HEK293 (cell line): ENCODE data around the gene ANP32A.

Source experiments
- CTCF ChIP-seq: fragments of 450-650 bp; formaldehyde crosslinking; IDR thresholded peaks from 2 replicates; pipeline ENCODE4 v1.5.1; 2016; ENCODE audit warnings: missing biosample characterization, missing genetic modification characterization
- HOXA7 ChIP-seq: sonication (generic); formaldehyde crosslinking; IDR thresholded peaks from 2 replicates; pipeline ENCODE4 v1.8.1; 2022; ENCODE audit warnings: missing genetic modification reagents, borderline replicate concordance
- REST ChIP-seq: fragments of 450-650 bp; formaldehyde crosslinking; IDR thresholded peaks from 2 replicates; pipeline ENCODE4 v1.5.1; 2016; ENCODE audit warnings: missing biosample characterization, missing genetic modification characterization
- SALL2 ChIP-seq: fragments of 450-650 bp; formaldehyde crosslinking; IDR thresholded peaks from 2 replicates; pipeline ENCODE4 v1.5.0; 2017; ENCODE audit warnings: missing biosample characterization, mild to moderate bottlenecking, missing genetic modification characterization, borderline replicate concordance
- ZNF10 ChIP-seq: fragments of 450-650 bp; formaldehyde crosslinking; IDR thresholded peaks from 2 replicates; pipeline ENCODE4 v1.5.1; 2017; ENCODE audit warnings: missing biosample characterization, missing genetic modification characterization
- ZNF121 ChIP-seq: fragments of 450-650 bp; formaldehyde crosslinking; IDR thresholded peaks from 2 replicates; pipeline ENCODE4 v1.5.1; 2016; ENCODE audit warnings: missing biosample characterization, missing genetic modification characterization
- ZNF133 ChIP-seq: fragments of 450-650 bp; formaldehyde crosslinking; IDR thresholded peaks from 2 replicates; pipeline ENCODE4 v1.5.1; 2016; ENCODE audit warnings: missing biosample characterization, missing genetic modification characterization
- ZNF404 ChIP-seq: fragments of 450-650 bp; formaldehyde crosslinking; IDR thresholded peaks from 2 replicates; pipeline ENCODE4 v1.5.1; 2017; ENCODE audit warnings: missing biosample characterization, missing genetic modification characterization
- ZNF626 ChIP-seq: fragments of 450-650 bp; sonication (Bioruptor Pico); formaldehyde crosslinking; IDR thresholded peaks from 2 replicates; pipeline ENCODE4 v1.5.1; 2018; ENCODE audit warnings: missing biosample characterization, missing genetic modification characterization, inconsistent platforms
- ZNF707 ChIP-seq: fragments of 450-650 bp; formaldehyde crosslinking; IDR thresholded peaks from 2 replicates; pipeline ENCODE4 v1.5.1; 2016; ENCODE audit warnings: missing biosample characterization, missing genetic modification characterization

DNA sequence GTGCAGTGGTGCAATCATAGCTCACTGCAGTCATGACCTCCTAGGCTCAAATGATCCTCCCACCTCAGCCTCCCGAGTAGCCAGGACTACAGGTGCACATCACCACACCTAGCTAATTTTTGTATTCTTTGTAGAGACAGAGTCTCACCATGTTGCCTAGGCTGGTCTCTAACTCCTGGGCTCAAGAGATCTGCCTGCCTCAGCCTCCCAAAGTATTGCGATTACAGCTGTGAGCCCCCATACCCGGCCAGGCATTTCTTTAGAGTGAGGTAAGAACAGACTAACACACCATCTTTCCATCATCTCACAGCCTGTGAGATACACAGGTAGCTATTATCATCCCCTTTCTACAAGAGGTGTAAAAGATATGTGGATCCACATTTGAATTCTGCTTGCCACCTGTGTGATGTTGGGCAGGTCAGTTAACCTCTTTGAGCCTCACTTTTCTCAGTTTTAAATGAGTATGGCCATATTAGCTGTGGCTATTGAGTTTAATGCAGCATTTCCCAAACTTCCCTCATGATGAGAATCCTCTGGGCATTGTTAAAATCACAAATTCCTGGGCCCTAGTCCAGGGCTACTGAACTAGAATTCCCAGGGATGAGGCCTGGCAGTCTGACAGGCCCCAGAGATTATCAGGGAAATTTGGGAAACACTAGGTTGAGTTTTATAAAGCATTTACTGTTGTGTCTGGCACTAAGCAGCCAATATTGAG, 46.0 kb downstream of the ANP32A start:
- TF ChIP-seq CTCF (tag by site-specific recombination) = no peak
- no peak for TF ChIP-seq ZNF10
- no peak for TF ChIP-seq ZNF121 (tag by site-specific recombination)
- no peak for TF ChIP-seq ZNF626 (tag by site-specific recombination)
- no peak for TF ChIP-seq ZNF707 (tag by site-specific recombination)
- no peak for TF ChIP-seq REST (tag by site-specific recombination)
- TF ChIP-seq ZNF404 (tag by site-specific recombination) = no peak
- TF ChIP-seq ZNF133 (tag by site-specific recombination) = no peak
- no peak for TF ChIP-seq HOXA7 (CRISPR knock-in tag)
- no peak for TF ChIP-seq SALL2 (tag by site-specific recombination)
